ENCODE data around the gene GLRX5.
"Not testable (repeated sequence)": the region's sequence is repeated elsewhere in the genome, so short reads cannot be mapped to it uniquely, and the experiment has no call there.

GLRX5 gene

GRCh38 chr14:95575840-95576473 lies 41.1 kb downstream of the GLRX5 start:
- H2AFZ ChIP-seq, result no peak overlapping the region
- TF ChIP-seq CTCF (IDR thresholded peaks at IDR 0.05), result no peak
- no peaks in the 10 kb centered on the region for H3K27me3 ChIP-seq (ENCODE audit: control insufficient read depth, insufficient read depth, low read length)
- H3K9me3 ChIP-seq (ENCODE audit: control insufficient read depth, low read length), result no peaks in the 10 kb centered on the region
- no peaks in the 10 kb centered on the region for H3K79me2 ChIP-seq
- no peak overlapping the region for H3K4me3 ChIP-seq (ENCODE audit: low read depth, low read length)
- no peaks in the 10 kb centered on the region for H3K4me1 ChIP-seq
- H3K27ac ChIP-seq, result no peak overlapping the region
- H3K36me3 ChIP-seq (ENCODE audit: control insufficient read depth, insufficient read depth, low read length), result no peaks in the 10 kb centered on the region
- H3K9ac ChIP-seq, result no peak overlapping the region
- no peak overlapping the region for H3K4me2 ChIP-seq (ENCODE audit: low read length)

- Histone ChIP-seq H3K79me2 (no peaks in the 10 kb centered on the region), H3K4me3 (ENCODE audit: low read depth, low read length) (no peak overlapping the region)
These were observed 42.4 kb downstream of the GLRX5 start for GRCh38 chr14:95577067-95577800.

GRCh38 chr14:95577870-95578269 lies 43.0 kb downstream of the GLRX5 start:
- H3K4me3 ChIP-seq (ENCODE audit: low read depth, low read length), result no peak overlapping the region
- H2AFZ ChIP-seq, result no peak overlapping the region
- no peaks in the 10 kb centered on the region for H3K27me3 ChIP-seq (ENCODE audit: control insufficient read depth, insufficient read depth, low read length)
- no peak overlapping the region for H3K4me2 ChIP-seq (ENCODE audit: low read length)
- no peak overlapping the region for H3K27ac ChIP-seq
- no peaks in the 10 kb centered on the region for H3K4me1 ChIP-seq
- H3K79me2 ChIP-seq, result no peaks in the 10 kb centered on the region
- H3K9ac ChIP-seq, result no peak overlapping the region
- H3K36me3 ChIP-seq (ENCODE audit: control insufficient read depth, insufficient read depth, low read length), result no peaks in the 10 kb centered on the region
- no peaks in the 10 kb centered on the region for H3K9me3 ChIP-seq (ENCODE audit: control insufficient read depth, low read length)
- no peak for TF ChIP-seq CTCF (IDR thresholded peaks at IDR 0.05)

More at GRCh38 chr14:95577067-95577800, 42.4 kb downstream of the GLRX5 start:
- Histone ChIP-seq H3K9me3 (ENCODE audit: control insufficient read depth, low read length) (no peaks in the 10 kb centered on the region), H3K27me3 (ENCODE audit: control insufficient read depth, insufficient read depth, low read length) (no peaks in the 10 kb centered on the region), H3K27ac (no peak overlapping the region), H3K36me3 (ENCODE audit: control insufficient read depth, insufficient read depth, low read length) (no peaks in the 10 kb centered on the region), H2AFZ (no peak overlapping the region), H3K4me1 (no peaks in the 10 kb centered on the region), H3K9ac (no peak overlapping the region), H3K4me2 (ENCODE audit: low read length) (no peak overlapping the region)
- TF ChIP-seq CTCF (IDR thresholded peaks at IDR 0.05), result no peak

- not testable (repeated sequence) for H3K79me2 ChIP-seq; H3K4me3 ChIP-seq (ENCODE audit: low read depth, low read length); H3K9ac ChIP-seq; H3K27ac ChIP-seq; H3K9me3 ChIP-seq (ENCODE audit: control insufficient read depth, low read length); H2AFZ ChIP-seq; H3K27me3 ChIP-seq (ENCODE audit: control insufficient read depth, insufficient read depth, low read length); H3K36me3 ChIP-seq (ENCODE audit: control insufficient read depth, insufficient read depth, low read length); H3K4me1 ChIP-seq; H3K4me2 ChIP-seq (ENCODE audit: low read length)
These were observed 49.2 kb downstream of the GLRX5 start for GRCh38 chr14:95583836-95584617.

- Histone ChIP-seq H3K27me3 (ENCODE audit: control insufficient read depth, insufficient read depth, low read length) (no peaks in the 10 kb centered on the region), H3K4me1 (no peaks in the 10 kb centered on the region), H3K4me2 (ENCODE audit: low read length) (no peak overlapping the region), H2AFZ (no peak overlapping the region), H3K36me3 (ENCODE audit: control insufficient read depth, insufficient read depth, low read length) (no peaks in the 10 kb centered on the region), H3K79me2 (no peaks in the 10 kb centered on the region), H3K4me3 (ENCODE audit: low read depth, low read length) (no peak overlapping the region), H3K9ac (no peak overlapping the region), H3K9me3 (ENCODE audit: control insufficient read depth, low read length) (no peaks in the 10 kb centered on the region), H3K27ac (no peak overlapping the region)
- TF ChIP-seq CTCF (IDR thresholded peaks at IDR 0.05), result no peak
These were observed 51.2 kb downstream of the GLRX5 start for GRCh38 chr14:95585953-95586620.

GRCh38 chr14:95591182-95591581 lies 56.3 kb downstream of the GLRX5 start:
- H3K27me3 ChIP-seq (ENCODE audit: control insufficient read depth, insufficient read depth, low read length); H3K4me2 ChIP-seq (ENCODE audit: low read length); H3K36me3 ChIP-seq (ENCODE audit: control insufficient read depth, insufficient read depth, low read length); H2AFZ ChIP-seq; H3K79me2 ChIP-seq; H3K27ac ChIP-seq; H3K9me3 ChIP-seq (ENCODE audit: control insufficient read depth, low read length); H3K4me3 ChIP-seq (ENCODE audit: low read depth, low read length); H3K4me1 ChIP-seq; H3K9ac ChIP-seq: not testable (repeated sequence)

Data from parathyroid adenoma (tissue), 2 donors.